GM12878 (cell line): ENCODE results near the gene TUBGCP2. TPM values are rescaled to one million over a fixed set of nuclear protein-coding genes. Genes with fewer than 3 reads are reported as not detected.

Source experiments
- ATAC-seq: fragments of 200-7000 bp; cut with Tn5 transposase; 3 replicates; pipeline ENCODE4 v1.9.1; 2020; ENCODE audit warnings: mild to moderate bottlenecking, moderate library complexity
- BruUV-seq: library from RNA; stranded (reverse); fragments of 400-500 nt; replicated peaks from 2 replicates; lab custom pipeline; 2021; lab: Mats Ljungman, UMichigan
- CTCF ChIA-PET: fragments of 300-600 bp; sonication (Branson Sonifier 250); formaldehyde crosslinking; extraction: SDS; loops from one replicate; lab custom pipeline; 2021; ENCODE audit warnings: inconsistent platforms; lab: Yijun Ruan, JAX
- POLR2A ChIA-PET: fragments of 350-600 bp; formaldehyde crosslinking; extraction: SDS; loops from one replicate; lab custom pipeline; 2021; ENCODE audit warnings: inconsistent platforms; lab: Charles Lee
- RAD21 ChIA-PET: fragments of 300-600 bp; sonication (Branson Sonifier 250); formaldehyde crosslinking; loops from one replicate; lab custom pipeline; 2023; ENCODE audit warnings: antibody characterized with exemption; ENCODE audit not compliant: unreplicated experiment; lab: Charles Lee
- SMC1A ChIA-PET: fragments of 300-600 bp; sonication (Branson Sonifier 250); formaldehyde crosslinking; loops from one replicate; lab custom pipeline; 2023; ENCODE audit not compliant: unreplicated experiment, uncharacterized antibody; lab: Charles Lee
- DNase-seq: peaks from one replicate; pipeline ENCODE4 v3.0.0-alpha.2; 2011; ENCODE audit warnings: low read depth, low spot score
- FAIRE-seq: peaks from 3 replicates; lab custom pipeline; 2011; peaks lifted over from hg19 to GRCh38; lab: Jason Lieb, UNC
- H2AFZ ChIP-seq: 2 replicates; pipeline ENCODE4 v1.6.0; 2011; ENCODE audit warnings: low read depth, low read length, control low read depth; ENCODE audit not compliant: control insufficient read depth
- H3K27ac ChIP-seq: 2 replicates; pipeline ENCODE4 v1.5.1; 2011; ENCODE audit warnings: control low read depth; ENCODE audit not compliant: control insufficient read depth, insufficient read depth
- H3K27me3 ChIP-seq, 2 experiments: replicated peaks in 1 of 2; 2 replicates each; pipeline versions ENCODE4 v1.6.0 to v1.6.1; 2011; ENCODE audit warnings: low read length in 1 of 2; ENCODE audit not compliant: control insufficient read depth in 2 of 2, insufficient read depth in 2 of 2
- H3K36me3 ChIP-seq, 2 experiments: 2 replicates each; pipeline ENCODE4 v1.5.1; 2011; ENCODE audit warnings: low read length in 1 of 2; ENCODE audit not compliant: control insufficient read depth in 2 of 2, insufficient read depth in 2 of 2
- H3K4me1 ChIP-seq: 2 replicates; pipeline ENCODE4 v1.6.1; 2011; ENCODE audit warnings: mild to moderate bottlenecking, low read length, moderate library complexity, mixed read lengths; ENCODE audit not compliant: control insufficient read depth, insufficient read depth
- H3K4me2 ChIP-seq: 2 replicates; pipeline ENCODE4 v1.6.0; 2011; ENCODE audit warnings: control low read depth; ENCODE audit not compliant: control insufficient read depth, insufficient read depth
- H3K4me3 ChIP-seq: fragments of 200-600 bp; sonication (generic); 2 replicates; pipeline ENCODE4 v1.5.1; 2016
- H3K79me2 ChIP-seq: 2 replicates; pipeline ENCODE4 v1.6.0; 2011; ENCODE audit warnings: low read length; ENCODE audit not compliant: control insufficient read depth, insufficient read depth
- H3K9ac ChIP-seq: 2 replicates; pipeline ENCODE4 v1.8.0; 2011; ENCODE audit warnings: low read length, control low read depth, mixed read lengths; ENCODE audit not compliant: control insufficient read depth, insufficient read depth
- H3K9me3 ChIP-seq: replicated peaks from 3 replicates; pipeline ENCODE4 v1.5.1; 2011; ENCODE audit warnings: mild to moderate bottlenecking, low read length; ENCODE audit not compliant: control insufficient read depth, insufficient read depth
- H4K20me1 ChIP-seq: 2 replicates; pipeline ENCODE4 v1.6.0; 2011; ENCODE audit not compliant: control insufficient read depth, insufficient read depth
- ATF3 ChIP-seq: IDR thresholded peaks from 2 replicates; pipeline ENCODE4 v1.6.1; 2011; ENCODE audit warnings: low read depth, mild to moderate bottlenecking, low read length, moderate library complexity, borderline replicate concordance; ENCODE audit errors: extremely low read depth
- BCL3 ChIP-seq: IDR thresholded peaks from 2 replicates; pipeline ENCODE4 v1.6.1; 2011; ENCODE audit warnings: borderline replicate concordance, low read depth, mild to moderate bottlenecking, moderate library complexity, low read length; ENCODE audit not compliant: insufficient read depth, poor library complexity, severe bottlenecking
- CREM ChIP-seq: IDR thresholded peaks from 2 replicates; pipeline ENCODE4 v1.6.1; 2014; ENCODE audit warnings: antibody characterized with exemption, low read depth
- KLF5 ChIP-seq: fragments of 450-650 bp; IDR thresholded peaks from 2 replicates; pipeline ENCODE4 v1.6.1; 2014; ENCODE audit warnings: mild to moderate bottlenecking; ENCODE audit not compliant: partially characterized antibody
- SIX5 ChIP-seq: IDR thresholded peaks from 2 replicates; pipeline ENCODE4 v1.6.1; 2011; ENCODE audit warnings: mild to moderate bottlenecking, low read depth, low read length, moderate library complexity; ENCODE audit not compliant: severe bottlenecking
- WGBS: methylation state at CpG from one replicate; pipeline ENCODE4 v1.1.6; 2016; ENCODE audit warnings: low lambda C conversion rate; ENCODE audit not compliant: insufficient replicate concordance, insufficient coverage; ENCODE audit errors: missing lambda C conversion rate; 5-methylcytosine and 5-hydroxymethylcytosine counted together
- in situ Hi-C: fragments of 300-500 bp; cut with MboI; formaldehyde crosslinking; loops from 9 replicates; pipeline ENCODE4 v1.14.3; 2018; ENCODE audit warnings: mixed read lengths
- intact Hi-C: fragments of 100-400 bp; cut with micrococcal nuclease; formaldehyde crosslinking; loops from one replicate; pipeline ENCODE4 v1.14.2; 2022; ENCODE audit not compliant: unreplicated experiment
- polyA plus RNA-seq, 11 experiments: library from polyadenylated mRNA; depleted of rRNA in 4 of 11; unstranded in 6 of 11; stranded (reverse) in 5 of 11; fragments of >200 nt; fragmentation: Nextera tagmentation in 4 of 11; fragmentation: Illumina TruSeq in 1 of 11; extraction: Ambion mirVana in 4 of 11; extraction: Trizol in 1 of 11; gene quantifications; 1 replicate in 1 of 11; 2 replicates in 10 of 11; pipeline versions ENCODE4 v1.2.1 to v1.2.3, GENCODE V29; 2011 to 2016; ENCODE audit warnings: inconsistent platforms in 2 of 11, missing spikeins in 2 of 11, low read depth in 1 of 11
- total RNA-seq, 4 experiments: library from RNA; depleted of rRNA in 3 of 4; stranded (reverse); fragments of >200 nt in 3 of 4; fragmentation: Illumina TruSeq in 1 of 4; extraction: Trizol in 1 of 4; gene quantifications; 2 replicates each; pipeline versions ENCODE4 v1.2.1 to v1.2.3, GENCODE V29; 2013 to 2021
- TF ChIP-seq, protein P1 (sequence below): fragments of 450-650 bp; formaldehyde crosslinking; IDR thresholded peaks from 2 replicates; pipeline ENCODE4 v1.4.0; 2022; ENCODE audit warnings: mild to moderate bottlenecking, moderate library complexity
- TF ChIP-seq, protein P2 (sequence below): IDR thresholded peaks from 2 replicates; pipeline ENCODE4 v1.6.1; 2012; ENCODE audit warnings: low read length, inconsistent platforms

TUBGCP2 gene
- total and polyA plus RNA-seq, 10 of the 15 experiments (the other 5 are each of a cell fraction or from before 2014, with no cell fraction given): 4.8 to 47.1 (median 34.7) TPM

GRCh38 chr10:133231946-133232574, 76.6 kb downstream of the TUBGCP2 start:
- in situ Hi-C loops: no loop called here
- ATAC-seq: no peak
- no peak for FAIRE-seq
- no peak overlapping the region for H2AFZ ChIP-seq
- no peaks in the 10 kb centered on the region for H3K36me3 ChIP-seq
- no peak for DNase-seq
- intact Hi-C loops: no loop called here
- H3K4me2 ChIP-seq: no peak overlapping the region
- CTCF ChIA-PET: no interaction called here
- peaks cover 0 to 3% of the 10 kb centered on the region in 2 experiments; a peak in 2 of 4 replicates for H3K27me3 ChIP-seq
- no peak overlapping the region for H3K9ac ChIP-seq
- H3K27ac ChIP-seq: no peak overlapping the region
- RAD21 ChIA-PET: no interaction called here
- no peaks in the 10 kb centered on the region for H3K79me2 ChIP-seq
- H3K9me3 ChIP-seq: no peaks in the 10 kb centered on the region
- POLR2A ChIA-PET: no interaction called here
- no peak overlapping the region for H3K4me3 ChIP-seq
- TF ChIP-seq, protein P1, sequence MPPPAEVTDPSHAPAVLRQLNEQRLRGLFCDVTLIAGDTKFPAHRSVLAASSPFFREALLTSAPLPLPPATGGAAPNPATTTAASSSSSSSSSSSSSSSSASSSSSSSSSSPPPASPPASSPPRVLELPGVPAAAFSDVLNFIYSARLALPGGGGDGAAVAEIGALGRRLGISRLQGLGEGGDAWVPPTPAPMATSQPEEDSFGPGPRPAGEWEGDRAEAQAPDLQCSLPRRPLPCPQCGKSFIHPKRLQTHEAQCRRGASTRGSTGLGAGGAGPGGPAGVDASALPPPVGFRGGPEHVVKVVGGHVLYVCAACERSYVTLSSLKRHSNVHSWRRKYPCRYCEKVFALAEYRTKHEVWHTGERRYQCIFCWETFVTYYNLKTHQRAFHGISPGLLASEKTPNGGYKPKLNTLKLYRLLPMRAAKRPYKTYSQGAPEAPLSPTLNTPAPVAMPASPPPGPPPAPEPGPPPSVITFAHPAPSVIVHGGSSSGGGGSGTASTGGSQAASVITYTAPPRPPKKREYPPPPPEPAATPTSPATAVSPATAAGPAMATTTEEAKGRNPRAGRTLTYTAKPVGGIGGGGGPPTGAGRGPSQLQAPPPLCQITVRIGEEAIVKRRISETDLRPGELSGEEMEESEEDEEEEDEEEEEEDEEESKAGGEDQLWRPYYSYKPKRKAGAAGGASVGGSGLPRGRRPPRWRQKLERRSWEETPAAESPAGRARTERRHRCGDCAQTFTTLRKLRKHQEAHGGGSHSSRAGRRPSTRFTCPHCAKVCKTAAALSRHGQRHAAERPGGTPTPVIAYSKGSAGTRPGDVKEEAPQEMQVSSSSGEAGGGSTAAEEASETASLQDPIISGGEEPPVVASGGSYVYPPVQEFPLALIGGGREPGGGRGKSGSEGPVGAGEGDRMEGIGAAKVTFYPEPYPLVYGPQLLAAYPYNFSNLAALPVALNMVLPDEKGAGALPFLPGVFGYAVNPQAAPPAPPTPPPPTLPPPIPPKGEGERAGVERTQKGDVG: no peak
- no peak for TF ChIP-seq KLF5
- TF ChIP-seq CREM: no peak
- TF ChIP-seq, protein P2, sequence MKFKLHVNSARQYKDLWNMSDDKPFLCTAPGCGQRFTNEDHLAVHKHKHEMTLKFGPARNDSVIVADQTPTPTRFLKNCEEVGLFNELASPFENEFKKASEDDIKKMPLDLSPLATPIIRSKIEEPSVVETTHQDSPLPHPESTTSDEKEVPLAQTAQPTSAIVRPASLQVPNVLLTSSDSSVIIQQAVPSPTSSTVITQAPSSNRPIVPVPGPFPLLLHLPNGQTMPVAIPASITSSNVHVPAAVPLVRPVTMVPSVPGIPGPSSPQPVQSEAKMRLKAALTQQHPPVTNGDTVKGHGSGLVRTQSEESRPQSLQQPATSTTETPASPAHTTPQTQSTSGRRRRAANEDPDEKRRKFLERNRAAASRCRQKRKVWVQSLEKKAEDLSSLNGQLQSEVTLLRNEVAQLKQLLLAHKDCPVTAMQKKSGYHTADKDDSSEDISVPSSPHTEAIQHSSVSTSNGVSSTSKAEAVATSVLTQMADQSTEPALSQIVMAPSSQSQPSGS: no peak
- no peak for TF ChIP-seq ATF3
- no peak for TF ChIP-seq BCL3
- no peak for TF ChIP-seq SIX5
- TF ChIP-seq, all 136 proteins: peak for 0
- SMC1A ChIA-PET: no interaction called here
- no TSS peak for BruUV-seq
- WGBS: 61% methylated on average over 11 of the region's 11 CpGs
- Histone ChIP-seq H4K20me1 (no peaks in the 10 kb centered on the region), H3K4me1 (no peaks in the 10 kb centered on the region)
